Mesenchymal stem cell (in vitro differentiated cells and primary cell): Measurements from ENCODE around the gene INSRR.

Source experiments
- DNase-seq: peaks from one replicate; pipeline ENCODE4 v3.0.0-alpha.2; 2013
- H2AFZ ChIP-seq: one replicate; pipeline ENCODE4 v1.6.1; 2013; ENCODE audit warnings: low read depth, mild to moderate bottlenecking, control low read depth, inconsistent platforms, low read length, moderate library complexity
- H2AK5ac ChIP-seq: 2 replicates; pipeline ENCODE4 v1.6.1; 2013; ENCODE audit warnings: low read length, moderate library complexity, mild to moderate bottlenecking, inconsistent platforms; ENCODE audit not compliant: severe bottlenecking
- H2BK120ac ChIP-seq: one replicate; pipeline ENCODE4 v1.6.1; 2013; ENCODE audit warnings: low read depth, mild to moderate bottlenecking, inconsistent platforms, low read length, moderate library complexity
- H2BK12ac ChIP-seq, 2 experiments: one replicate each; pipeline ENCODE4 v1.6.1; 2013; ENCODE audit warnings: inconsistent platforms in 2 of 2, low read length in 2 of 2, mild to moderate bottlenecking in 2 of 2, moderate library complexity in 2 of 2, control low read depth in 1 of 2
- H2BK15ac ChIP-seq: one replicate; pipeline ENCODE4 v1.6.1; 2013; ENCODE audit warnings: mild to moderate bottlenecking, low read depth, inconsistent platforms; ENCODE audit not compliant: poor library complexity, severe bottlenecking
- H2BK5ac ChIP-seq: 2 replicates; pipeline ENCODE4 v1.6.1; 2013; ENCODE audit warnings: low read depth, mild to moderate bottlenecking, low read length, control low read depth, inconsistent platforms; ENCODE audit not compliant: poor library complexity, severe bottlenecking
- H3K14ac ChIP-seq, 2 experiments: one replicate each; pipeline ENCODE4 v1.6.1; 2013; ENCODE audit warnings: inconsistent platforms in 2 of 2, low read length in 2 of 2, control low read depth in 1 of 2, mild to moderate bottlenecking in 1 of 2, moderate library complexity in 1 of 2
- H3K18ac ChIP-seq, 2 experiments: one replicate each; pipeline ENCODE4 v1.6.1; 2013; ENCODE audit warnings: inconsistent platforms in 2 of 2, low read length in 2 of 2, control low read depth in 1 of 2, low read depth in 1 of 2, mild to moderate bottlenecking in 1 of 2
- H3K23ac ChIP-seq, 2 experiments: one replicate each; pipeline ENCODE4 v1.6.1; 2013; ENCODE audit warnings: inconsistent platforms in 2 of 2, low read length in 2 of 2, mild to moderate bottlenecking in 2 of 2, moderate library complexity in 2 of 2, control low read depth in 1 of 2
- H3K27ac ChIP-seq: 2 replicates; pipeline ENCODE4 v1.5.1; 2013; ENCODE audit warnings: mild to moderate bottlenecking, moderate library complexity, low read length, control low read depth, inconsistent platforms; ENCODE audit not compliant: poor library complexity, severe bottlenecking
- H3K27me3 ChIP-seq, 2 experiments: 2 replicates each; pipeline versions ENCODE4 v1.6.1 to v1.7.0; 2013; ENCODE audit warnings: low read length in 2 of 2, mild to moderate bottlenecking in 2 of 2, moderate library complexity in 2 of 2, control low read depth in 1 of 2, inconsistent platforms in 1 of 2; ENCODE audit not compliant: control insufficient read depth in 1 of 2, insufficient read depth in 1 of 2
- H3K36me3 ChIP-seq, 2 experiments: 2 replicates each; pipeline versions ENCODE4 v1.6.1 to v1.7.0; 2013; ENCODE audit warnings: low read length in 2 of 2, control low read depth in 1 of 2, inconsistent platforms in 1 of 2, low read depth in 1 of 2, mild to moderate bottlenecking in 1 of 2; ENCODE audit not compliant: insufficient read depth in 2 of 2, control insufficient read depth in 1 of 2
- H3K4ac ChIP-seq, 2 experiments: one replicate each; pipeline ENCODE4 v1.6.1; 2013; ENCODE audit warnings: inconsistent platforms in 2 of 2, low read length in 2 of 2, mild to moderate bottlenecking in 2 of 2, moderate library complexity in 2 of 2, control low read depth in 1 of 2, low read depth in 1 of 2
- H3K4me1 ChIP-seq: 2 replicates; pipeline ENCODE4 v1.6.1; 2013; ENCODE audit warnings: low read depth, low read length, control low read depth; ENCODE audit not compliant: control insufficient read depth, insufficient read depth
- H3K4me2 ChIP-seq: 2 replicates; pipeline ENCODE4 v1.6.1; 2013; ENCODE audit warnings: low read length, mild to moderate bottlenecking, inconsistent platforms; ENCODE audit not compliant: poor library complexity, severe bottlenecking
- H3K4me3 ChIP-seq, 2 experiments: 2 replicates each; pipeline versions ENCODE4 v1.5.1 to v1.7.0; 2013; ENCODE audit warnings: low read length in 2 of 2, mild to moderate bottlenecking in 2 of 2, control low read depth in 1 of 2, low read depth in 1 of 2; ENCODE audit not compliant: insufficient read depth in 1 of 2
- H3K79me1 ChIP-seq: replicated peaks from 2 replicates; pipeline ENCODE4 v1.6.1; 2013; ENCODE audit warnings: mild to moderate bottlenecking, control low read depth, low read length, inconsistent platforms; ENCODE audit not compliant: poor library complexity, severe bottlenecking
- H3K9ac ChIP-seq: 2 replicates; pipeline ENCODE4 v1.7.0; 2013; ENCODE audit warnings: mild to moderate bottlenecking, low read length, moderate library complexity
- H3K9me3 ChIP-seq: 2 replicates; pipeline ENCODE4 v1.7.0; 2013; ENCODE audit warnings: mild to moderate bottlenecking, low read length; ENCODE audit not compliant: control insufficient read depth
- H4K8ac ChIP-seq: one replicate; pipeline ENCODE4 v1.6.1; 2013; ENCODE audit warnings: inconsistent platforms, mild to moderate bottlenecking, low read length, moderate library complexity
- H4K91ac ChIP-seq: one replicate; pipeline ENCODE4 v1.6.1; 2013; ENCODE audit warnings: mild to moderate bottlenecking, low read length, inconsistent platforms
- WGBS: methylation state at CpG from one replicate; pipeline ENCODE4 v1.1.7; 2013; ENCODE audit warnings: mixed read lengths; 5-methylcytosine and 5-hydroxymethylcytosine counted together

The INSRR gene

GRCh38 chr1:156805766-156806511, 53.0 kb downstream of the INSRR start:
- Histone ChIP-seq H3K9me3 (no peaks in the 10 kb centered on the region), H3K4me3 (no peak overlapping the region), H2BK12ac (no peak overlapping the region), H3K27ac (no peak overlapping the region), H3K79me1 (peaks cover 3% of the 10 kb centered on the region), H3K27me3 (peaks cover 3% of the 10 kb centered on the region in 2 experiments), H4K91ac (no peak overlapping the region), H3K4me2 (no peak overlapping the region), H2AK5ac (no peak overlapping the region), H3K4me1 (peaks cover 20% of the 10 kb centered on the region), H2BK120ac (no peak overlapping the region), H3K14ac (no peak overlapping the region), H4K8ac (no peak overlapping the region), H3K9ac (no peak overlapping the region), H2AFZ (no peak overlapping the region), H3K36me3 (peaks cover 2 to 16% of the 10 kb centered on the region in 2 experiments), H3K18ac (peak overlapping the region in 1 of 2 experiments; percentile 61), H3K23ac (no peak overlapping the region), H2BK15ac (no peak overlapping the region), H3K4ac (no peak overlapping the region), H2BK5ac (no peak overlapping the region)
- WGBS = 80% methylated on average over 3 of the region's 3 CpGs
- DNase-seq = peak; percentile 83

GRCh38 chr1:156804572-156805243, 54.2 kb downstream of the INSRR start:
- H3K4me3 ChIP-seq = no peak overlapping the region
- H3K4me1 ChIP-seq = peaks cover 20% of the 10 kb centered on the region
- no peak overlapping the region for H4K91ac ChIP-seq
- no peak overlapping the region for H3K14ac ChIP-seq
- H2BK120ac ChIP-seq = no peak overlapping the region
- no peaks in the 10 kb centered on the region for H3K9me3 ChIP-seq
- no peak overlapping the region for H3K4me2 ChIP-seq
- H3K23ac ChIP-seq = no peak overlapping the region
- no peak overlapping the region for H2BK5ac ChIP-seq
- H3K4ac ChIP-seq = no peak overlapping the region
- H4K8ac ChIP-seq = no peak overlapping the region
- no peaks in the 10 kb centered on the region for H3K27me3 ChIP-seq
- peaks cover 15 to 22% of the 10 kb centered on the region in 2 experiments for H3K36me3 ChIP-seq
- no peak overlapping the region for H2BK12ac ChIP-seq
- H3K27ac ChIP-seq = no peak overlapping the region
- H2AFZ ChIP-seq = no peak overlapping the region
- peak; percentile 56 for DNase-seq
- no peak overlapping the region for H2BK15ac ChIP-seq
- 69% methylated on average over 6 of the region's 6 CpGs for WGBS
- peaks cover 8% of the 10 kb centered on the region for H3K79me1 ChIP-seq
- peak overlapping the region in 1 of 2 experiments; percentile 13 for H3K18ac ChIP-seq
- peak overlapping the region; percentile 50 for H2AK5ac ChIP-seq
- H3K9ac ChIP-seq = no peak overlapping the region

GRCh38 chr1:156804026-156804425, 54.9 kb downstream of the INSRR start:
- H4K91ac ChIP-seq = no peak overlapping the region
- H3K9ac ChIP-seq = no peak overlapping the region
- H2BK5ac ChIP-seq = no peak overlapping the region
- H2BK120ac ChIP-seq = no peak overlapping the region
- H3K27ac ChIP-seq = no peak overlapping the region
- H3K79me1 ChIP-seq = peaks cover 10% of the 10 kb centered on the region
- H2BK15ac ChIP-seq = no peak overlapping the region
- no peak overlapping the region for H2AK5ac ChIP-seq
- H3K14ac ChIP-seq = no peak overlapping the region
- H3K4me2 ChIP-seq = no peak overlapping the region
- DNase-seq = no peak
- H3K27me3 ChIP-seq = no peaks in the 10 kb centered on the region
- H3K18ac ChIP-seq = no peak overlapping the region
- H3K9me3 ChIP-seq = no peaks in the 10 kb centered on the region
- no peak overlapping the region for H3K4me3 ChIP-seq
- peaks cover 20% of the 10 kb centered on the region for H3K4me1 ChIP-seq
- no peak overlapping the region for H3K23ac ChIP-seq
- H3K4ac ChIP-seq = no peak overlapping the region
- H4K8ac ChIP-seq = no peak overlapping the region
- 68% methylated on average over 3 of the region's 3 CpGs for WGBS
- no peak overlapping the region for H2AFZ ChIP-seq
- H2BK12ac ChIP-seq = no peak overlapping the region
- peaks cover 21 to 22% of the 10 kb centered on the region in 2 experiments for H3K36me3 ChIP-seq

GRCh38 chr1:156803086-156803851, 55.6 kb downstream of the INSRR start:
- H3K23ac ChIP-seq = no peak overlapping the region
- H2BK15ac ChIP-seq = no peak overlapping the region
- WGBS = 95% methylated on average over 13 of the region's 13 CpGs
- no peak overlapping the region for H2AFZ ChIP-seq
- H3K18ac ChIP-seq = no peak overlapping the region
- DNase-seq = no peak
- no peak overlapping the region for H3K27ac ChIP-seq
- H3K9ac ChIP-seq = no peak overlapping the region
- H2BK120ac ChIP-seq = no peak overlapping the region
- H2BK12ac ChIP-seq = no peak overlapping the region
- H3K79me1 ChIP-seq = peaks cover 10% of the 10 kb centered on the region
- H2AK5ac ChIP-seq = no peak overlapping the region
- H3K4ac ChIP-seq = no peak overlapping the region
- H3K9me3 ChIP-seq = no peaks in the 10 kb centered on the region
- H3K4me1 ChIP-seq = peaks cover 19% of the 10 kb centered on the region
- H3K36me3 ChIP-seq = peaks cover 19 to 27% of the 10 kb centered on the region in 2 experiments
- no peak overlapping the region for H3K14ac ChIP-seq
- H4K8ac ChIP-seq = no peak overlapping the region
- no peak overlapping the region for H3K4me2 ChIP-seq
- no peak overlapping the region for H2BK5ac ChIP-seq
- no peak overlapping the region for H4K91ac ChIP-seq
- H3K27me3 ChIP-seq = no peaks in the 10 kb centered on the region
- no peak overlapping the region for H3K4me3 ChIP-seq
